ENCODE data around the gene HS6ST1.

Gene HS6ST1

GRCh38 chr2:128342550-128342949, 23.9 kb upstream of the HS6ST1 start:
- Histone ChIP-seq H3K4me2 (ENCODE audit: low read length) (no peak overlapping the region), H3K27me3 (ENCODE audit: control insufficient read depth, insufficient read depth, low read length) (no peaks in the 10 kb centered on the region), H3K79me2 (no peaks in the 10 kb centered on the region), H3K4me3 (ENCODE audit: low read depth, low read length) (no peak overlapping the region), H3K36me3 (ENCODE audit: control insufficient read depth, insufficient read depth, low read length) (no peaks in the 10 kb centered on the region), H2AFZ (no peak overlapping the region), H3K27ac (no peak overlapping the region), H3K9me3 (ENCODE audit: control insufficient read depth, low read length) (no peaks in the 10 kb centered on the region), H3K9ac (no peak overlapping the region), H3K4me1 (peaks cover 1% of the 10 kb centered on the region)
- TF ChIP-seq CTCF (IDR thresholded peaks at IDR 0.05), result no peak

- Histone ChIP-seq H3K36me3 (ENCODE audit: control insufficient read depth, insufficient read depth, low read length) (no peaks in the 10 kb centered on the region), H3K27ac (no peak overlapping the region), H2AFZ (no peak overlapping the region), H3K4me1 (no peaks in the 10 kb centered on the region), H3K4me2 (ENCODE audit: low read length) (no peak overlapping the region), H3K79me2 (no peaks in the 10 kb centered on the region), H3K4me3 (ENCODE audit: low read depth, low read length) (no peak overlapping the region), H3K9me3 (ENCODE audit: control insufficient read depth, low read length) (no peaks in the 10 kb centered on the region), H3K27me3 (ENCODE audit: control insufficient read depth, insufficient read depth, low read length) (no peaks in the 10 kb centered on the region), H3K9ac (no peak overlapping the region)
- no peak for TF ChIP-seq CTCF (IDR thresholded peaks at IDR 0.05)
Measured at GRCh38 chr2:128341621-128342020, 23.0 kb upstream of the HS6ST1 start.

- Histone ChIP-seq H3K27ac (no peak overlapping the region), H3K4me1 (no peaks in the 10 kb centered on the region), H3K4me3 (ENCODE audit: low read depth, low read length) (no peak overlapping the region), H3K79me2 (no peaks in the 10 kb centered on the region), H3K4me2 (ENCODE audit: low read length) (no peak overlapping the region), H3K36me3 (ENCODE audit: control insufficient read depth, insufficient read depth, low read length) (no peaks in the 10 kb centered on the region), H2AFZ (no peak overlapping the region), H3K27me3 (ENCODE audit: control insufficient read depth, insufficient read depth, low read length) (no peaks in the 10 kb centered on the region), H3K9ac (no peak overlapping the region), H3K9me3 (ENCODE audit: control insufficient read depth, low read length) (no peaks in the 10 kb centered on the region)
- no peak for TF ChIP-seq CTCF (IDR thresholded peaks at IDR 0.05)
Measured at GRCh38 chr2:128332091-128332634, 13.5 kb upstream of the HS6ST1 start.

- no peak for TF ChIP-seq CTCF (IDR thresholded peaks at IDR 0.05)
- Histone ChIP-seq H2AFZ (no peak overlapping the region), H3K27me3 (ENCODE audit: control insufficient read depth, insufficient read depth, low read length) (no peaks in the 10 kb centered on the region), H3K4me3 (ENCODE audit: low read depth, low read length) (no peak overlapping the region), H3K36me3 (ENCODE audit: control insufficient read depth, insufficient read depth, low read length) (no peaks in the 10 kb centered on the region), H3K27ac (no peak overlapping the region), H3K9ac (no peak overlapping the region), H3K4me1 (no peaks in the 10 kb centered on the region), H3K4me2 (ENCODE audit: low read length) (no peak overlapping the region), H3K79me2 (no peaks in the 10 kb centered on the region), H3K9me3 (ENCODE audit: control insufficient read depth, low read length) (no peaks in the 10 kb centered on the region)
Measured at GRCh38 chr2:128330583-128330982, 11.9 kb upstream of the HS6ST1 start.

GRCh38 chr2:128329607-128330006, 10.9 kb upstream of the HS6ST1 start:
- no peak overlapping the region for H3K27ac ChIP-seq
- H3K9me3 ChIP-seq (ENCODE audit: control insufficient read depth, low read length), result no peaks in the 10 kb centered on the region
- no peak overlapping the region for H3K4me2 ChIP-seq (ENCODE audit: low read length)
- H2AFZ ChIP-seq, result no peak overlapping the region
- H3K36me3 ChIP-seq (ENCODE audit: control insufficient read depth, insufficient read depth, low read length), result no peaks in the 10 kb centered on the region
- TF ChIP-seq CTCF (IDR thresholded peaks at IDR 0.05), result no peak
- no peaks in the 10 kb centered on the region for H3K4me1 ChIP-seq
- H3K79me2 ChIP-seq, result no peaks in the 10 kb centered on the region
- no peak overlapping the region for H3K9ac ChIP-seq
- no peaks in the 10 kb centered on the region for H3K27me3 ChIP-seq (ENCODE audit: control insufficient read depth, insufficient read depth, low read length)
- H3K4me3 ChIP-seq (ENCODE audit: low read depth, low read length), result no peak overlapping the region
